Measurements from ENCODE around the gene NDUFA1. TPM values are rescaled to one million over a fixed set of nuclear protein-coding genes. Genes with fewer than 3 reads are reported as not detected.
"Not testable (repeated sequence)": the region's sequence is repeated elsewhere in the genome, so short reads cannot be mapped to it uniquely, and the experiment has no call there.

Gene NDUFA1
- 10 to 100 TPM; 30.5 to 41.1 TPM for total RNA-seq

GRCh38 chrX:119871599-119872395 lies at the start of gene NDUFA1, which contains the start of gene RNF113A:
NDUFA1 (plus strand) TSS chrX:119871832; CDS start chrX:119871912, 80 bp downstream.
RNF113A (minus strand) TSS chrX:119871733; CDS start chrX:119871613, 120 bp downstream.
- DNase-seq (ENCODE audit: low spot score) = peak; percentile 11
- H3K36me3 ChIP-seq = no peaks in the 10 kb centered on the region
- TF ChIP-seq CTCF (IDR thresholded peaks at IDR 0.05) = no peak
- H3K27ac ChIP-seq = peak within 1 kb of the TSS; percentile 89 to 94
- H3K27me3 ChIP-seq (replicated peaks; ENCODE audit: insufficient read depth) = no peaks in the 10 kb centered on the region
- peaks cover 8 to 13% of the 10 kb centered on the region in 2 donors for H3K4me1 ChIP-seq (ENCODE audit: control insufficient read depth in 1 of 2, low read depth in 2 of 2)
- H3K4me3 ChIP-seq = peak within 1 kb of the TSS; percentile 84
- no peaks in the 10 kb centered on the region for H3K9me3 ChIP-seq
- peak; percentile 79 for ATAC-seq (ENCODE audit: insufficient number of reproducible peaks, low FRiP score, low read depth)

- not testable (repeated sequence) for H3K36me3 ChIP-seq; ATAC-seq (ENCODE audit: insufficient number of reproducible peaks, low FRiP score, low read depth); DNase-seq (ENCODE audit: low spot score); H3K4me3 ChIP-seq; H3K9me3 ChIP-seq; H3K4me1 ChIP-seq (ENCODE audit: control insufficient read depth in 1 of 2, low read depth in 2 of 2); H3K27ac ChIP-seq; H3K27me3 ChIP-seq (replicated peaks; ENCODE audit: insufficient read depth)
Observed at GRCh38 chrX:119824221-119824620, 47.4 kb upstream of the NDUFA1 start.

GRCh38 chrX:119826399-119826959 lies 45.2 kb upstream of the NDUFA1 start:
- Histone ChIP-seq H3K4me3 (no peak overlapping the region), H3K4me1 (ENCODE audit: control insufficient read depth in 1 of 2, low read depth in 2 of 2) (no peaks in the 10 kb centered on the region), H3K36me3 (no peaks in the 10 kb centered on the region), H3K27me3 (replicated peaks; ENCODE audit: insufficient read depth) (no peaks in the 10 kb centered on the region), H3K9me3 (no peaks in the 10 kb centered on the region), H3K27ac (no peak overlapping the region)
- ATAC-seq (ENCODE audit: insufficient number of reproducible peaks, low FRiP score, low read depth) (no peak), DNase-seq (ENCODE audit: low spot score) (no peak)
- TF ChIP-seq CTCF (IDR thresholded peaks at IDR 0.05) = no peak

- Histone ChIP-seq H3K27ac (no peak overlapping the region), H3K36me3 (no peaks in the 10 kb centered on the region), H3K27me3 (replicated peaks; ENCODE audit: insufficient read depth) (no peaks in the 10 kb centered on the region), H3K4me1 (ENCODE audit: control insufficient read depth in 1 of 2, low read depth in 2 of 2) (no peaks in the 10 kb centered on the region), H3K9me3 (no peaks in the 10 kb centered on the region), H3K4me3 (no peak overlapping the region)
- DNase-seq (ENCODE audit: low spot score) (no peak), ATAC-seq (ENCODE audit: insufficient number of reproducible peaks, low FRiP score, low read depth) (no peak)
- TF ChIP-seq CTCF (IDR thresholded peaks at IDR 0.05) = no peak
Observed at GRCh38 chrX:119828446-119828845, 43.2 kb upstream of the NDUFA1 start.

- TF ChIP-seq CTCF (IDR thresholded peaks at IDR 0.05) = no peak
- no peak for DNase-seq (ENCODE audit: low spot score)
- Histone ChIP-seq H3K4me1 (ENCODE audit: control insufficient read depth in 1 of 2, low read depth in 2 of 2) (no peaks in the 10 kb centered on the region), H3K27ac (no peak overlapping the region), H3K36me3 (peaks cover 13% of the 10 kb centered on the region), H3K9me3 (no peaks in the 10 kb centered on the region), H3K4me3 (no peak overlapping the region), H3K27me3 (replicated peaks; ENCODE audit: insufficient read depth) (no peaks in the 10 kb centered on the region)
- ATAC-seq (ENCODE audit: insufficient number of reproducible peaks, low FRiP score, low read depth) = no peak
Observed at GRCh38 chrX:119833905-119834304, 37.7 kb upstream of the NDUFA1 start.
